Diencephalon (tissue), 1 donor: ENCODE results near the gene CEP131. TPM values are rescaled to one million over a fixed set of nuclear protein-coding genes. Genes with fewer than 3 reads are reported as not detected.

ENCODE experiments used
- total RNA-seq: library from RNA; depleted of rRNA; stranded (reverse); fragments of >200 nt; gene quantifications from one replicate; pipeline ENCODE4 v1.2.3, GENCODE V29; 2014

CEP131 gene
- 11.1 TPM for total RNA-seq

GRCh38 chr17:81222906-81223761 is at the start of gene CEP131:
CEP131 (minus strand) TSS chr17:81222965; CDS start chr17:81220056, 2,909 bp downstream.

GRCh38 chr17:81238815-81239713 is 16.3 kb upstream of the CEP131 start, which contains the start of the genes NDUFAF8 and TEPSIN:
NDUFAF8 (plus strand) TSS chr17:81239318; CDS start chr17:81239364, 46 bp downstream.
TEPSIN (minus strand) TSS chr17:81239055; CDS start chr17:81239033, 22 bp downstream.

GRCh38 chr17:81166033-81166492 is 56.7 kb downstream of the CEP131 start, which contains the start of gene AATK:
AATK (minus strand) TSS chr17:81166221; CDS start chr17:81165992, 229 bp downstream.

GRCh38 chr17:81165246-81166032 is 57.3 kb downstream of the CEP131 start, which contains the start of gene PVALEF:
PVALEF (plus strand) TSS chr17:81165507; CDS start chr17:81181227, 15,720 bp downstream.

Other genes with a start within 250 kb of the CEP131 start
- gene CHMP6, start 231.1 kb downstream of the CEP131 start, total RNA-seq = 22.6 TPM
- 13.4 TPM for gene BAIAP2, start 187.8 kb downstream of the CEP131 start, total RNA-seq
- gene PVALEF, start 57.5 kb downstream of the CEP131 start, total RNA-seq = not detected
- 17.8 TPM for gene AATK, start 56.7 kb downstream of the CEP131 start, total RNA-seq
- gene TEPSIN, start 16.1 kb upstream of the CEP131 start, total RNA-seq = 8.5 TPM
- 28.1 TPM for gene NDUFAF8, start 16.4 kb upstream of the CEP131 start, total RNA-seq
- 21.9 TPM for gene SLC38A10, start 72.3 kb upstream of the CEP131 start, total RNA-seq
- gene BAHCC1, start 172.5 kb upstream of the CEP131 start, total RNA-seq = 10.6 TPM